Body of pancreas (tissue), 4 donors: ENCODE measurements around the gene LARP4B. TPM values are rescaled to one million over a fixed set of nuclear protein-coding genes. Genes with fewer than 3 reads are reported as not detected.

Experiments
- ATAC-seq: fragments of 150-250 bp; one replicate; pipeline ENCODE4 v1.9.1; 2016
- DNase-seq, 4 donors: peaks; one replicate each; pipeline ENCODE4 v3.0.0-alpha.2; 2019
- H3K27ac ChIP-seq, 4 donors: fragments of 200-600 bp; sonication (generic); 1 replicate in 3 of 4; 2 replicates in 1 of 4; pipeline versions ENCODE4 v1.5.1 to v1.6.1; 2016 to 2019; ENCODE audit warnings: mild to moderate bottlenecking in 1 of 4, mixed read lengths in 1 of 4, moderate library complexity in 1 of 4
- H3K27me3 ChIP-seq, 2 donors: fragments of 200-600 bp; sonication (generic); one replicate each; pipeline ENCODE4 v1.6.0; 2016; ENCODE audit warnings: mild to moderate bottlenecking in 1 of 2
- H3K36me3 ChIP-seq, 2 donors: fragments of 200-600 bp; sonication (generic); replicated peaks in 1 of 2; 2 replicates each; pipeline ENCODE4 v1.5.1; 2016; ENCODE audit warnings: low read depth in 2 of 2; ENCODE audit not compliant: insufficient read depth in 1 of 2
- H3K4me1 ChIP-seq: fragments of 200-600 bp; sonication (generic); one replicate; pipeline ENCODE4 v1.6.0; 2016
- H3K4me3 ChIP-seq, 2 donors: fragments of 200-600 bp; sonication (generic); 1 replicate in 1 of 2; 2 replicates in 1 of 2; pipeline ENCODE4 v1.5.1; 2016 to 2019
- H3K9me3 ChIP-seq, 3 donors: fragments of 200-600 bp; sonication (generic); 1 replicate in 2 of 3; 2 replicates in 1 of 3; pipeline ENCODE4 v1.5.1; 2016
- POLR2A ChIP-seq, 3 donors: fragments of 450-650 bp; IDR thresholded peaks; one replicate each; pipeline ENCODE4 v1.6.1; 2016; ENCODE audit warnings: antibody characterized with exemption in 3 of 3, mild to moderate bottlenecking in 2 of 3
- WGBS, 2 donors: methylation state at CpG; one replicate each; pipeline ENCODE4 v1.1.5; 2017; 5-methylcytosine and 5-hydroxymethylcytosine counted together
- intact Hi-C: fragments of 100-400 bp; cut with DNase I; formaldehyde crosslinking; loops from one replicate; pipeline ENCODE4 v1.15.1; 2023
- total RNA-seq, 2 donors: library from RNA; depleted of rRNA; stranded (reverse); fragments of >200 nt; gene quantifications; one replicate each; pipeline ENCODE4 v1.1.0, GENCODE V29; 2016
- TF ChIP-seq, protein P1 (sequence below), 7 experiments: fragments of 450-650 bp in 4 of 7; fragments of 200-600 bp in 3 of 7; sonication (generic) in 3 of 7; IDR thresholded peaks; one replicate each; pipeline ENCODE4 v1.5.1; 2016 to 2019; ENCODE audit warnings: antibody characterized with exemption in 7 of 7

The LARP4B gene
- total RNA-seq, 2 donors from 2014 or later, result 41.0 to 61.6 TPM

DNA sequence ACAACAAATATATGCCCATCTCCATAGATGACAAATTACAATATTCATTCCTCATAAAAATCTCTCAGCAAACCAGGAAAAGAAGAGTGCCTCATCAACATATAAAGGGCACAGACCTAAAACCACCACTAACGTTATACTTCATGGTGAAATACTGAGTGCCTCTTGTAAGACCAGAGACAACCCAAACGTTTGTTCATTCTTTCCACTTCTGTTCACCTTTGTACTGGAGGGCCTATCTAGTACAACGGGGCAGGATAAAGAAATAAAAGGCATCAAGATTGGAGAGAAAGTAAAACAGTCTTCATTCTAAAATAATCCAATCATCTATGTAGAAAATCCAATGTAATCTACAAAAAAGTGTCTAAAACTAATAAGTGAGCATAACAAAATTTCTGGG, 79.1 kb downstream of the LARP4B start:
- H3K4me1 ChIP-seq, result peaks cover 28% of the 10 kb centered on the region
- no peaks in the 10 kb centered on the region for H3K36me3 ChIP-seq
- 38 to 42% methylated on average over 3 of the region's 3 CpGs for WGBS, 2 donors

DNA sequence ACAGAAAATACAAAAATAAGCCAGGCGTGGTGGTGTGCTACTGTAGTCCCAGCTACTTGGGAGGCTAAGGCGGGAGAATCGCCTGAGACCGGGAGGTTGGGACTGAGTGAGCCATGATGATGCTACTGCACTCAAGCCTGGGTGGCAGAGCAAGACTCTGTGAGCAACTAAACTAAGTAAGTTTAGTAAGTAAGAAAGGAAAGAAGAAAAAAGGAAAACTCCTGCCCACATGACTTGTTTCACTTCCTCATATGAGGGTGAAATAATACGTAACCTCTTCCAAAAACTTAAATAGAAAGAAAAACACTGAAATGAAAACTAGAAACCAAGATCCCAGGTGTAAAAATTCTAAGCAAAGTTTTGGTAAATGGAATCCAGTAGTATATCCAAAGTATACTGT, 79.6 kb downstream of the LARP4B start:
- Histone ChIP-seq H3K27ac (peak overlapping the region in 1 of 4 donors; percentile 27), H3K27me3 (no peaks in the 10 kb centered on the region), H3K9me3 (no peaks in the 10 kb centered on the region), H3K36me3 (no peaks in the 10 kb centered on the region), H3K4me1 (peaks cover 28% of the 10 kb centered on the region), H3K4me3 (no peak overlapping the region)
- ATAC-seq, result no peak
- TF ChIP-seq, protein P1, sequence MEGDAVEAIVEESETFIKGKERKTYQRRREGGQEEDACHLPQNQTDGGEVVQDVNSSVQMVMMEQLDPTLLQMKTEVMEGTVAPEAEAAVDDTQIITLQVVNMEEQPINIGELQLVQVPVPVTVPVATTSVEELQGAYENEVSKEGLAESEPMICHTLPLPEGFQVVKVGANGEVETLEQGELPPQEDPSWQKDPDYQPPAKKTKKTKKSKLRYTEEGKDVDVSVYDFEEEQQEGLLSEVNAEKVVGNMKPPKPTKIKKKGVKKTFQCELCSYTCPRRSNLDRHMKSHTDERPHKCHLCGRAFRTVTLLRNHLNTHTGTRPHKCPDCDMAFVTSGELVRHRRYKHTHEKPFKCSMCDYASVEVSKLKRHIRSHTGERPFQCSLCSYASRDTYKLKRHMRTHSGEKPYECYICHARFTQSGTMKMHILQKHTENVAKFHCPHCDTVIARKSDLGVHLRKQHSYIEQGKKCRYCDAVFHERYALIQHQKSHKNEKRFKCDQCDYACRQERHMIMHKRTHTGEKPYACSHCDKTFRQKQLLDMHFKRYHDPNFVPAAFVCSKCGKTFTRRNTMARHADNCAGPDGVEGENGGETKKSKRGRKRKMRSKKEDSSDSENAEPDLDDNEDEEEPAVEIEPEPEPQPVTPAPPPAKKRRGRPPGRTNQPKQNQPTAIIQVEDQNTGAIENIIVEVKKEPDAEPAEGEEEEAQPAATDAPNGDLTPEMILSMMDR (IDR thresholded peaks at IDR 0.05), result no peak
- no peak for TF ChIP-seq POLR2A (IDR thresholded peaks at IDR 0.05)
- WGBS, 2 donors, result 93 to 94% methylated on average over 5 of the region's 5 CpGs
- no peak for DNase-seq
- intact Hi-C loops, result no loop called here

More for the DNA sequence above, 79.1 kb downstream of the LARP4B start:
- no peaks in the 10 kb centered on the region for H3K9me3 ChIP-seq
- no peak for DNase-seq
- H3K27me3 ChIP-seq, result no peaks in the 10 kb centered on the region
- H3K27ac ChIP-seq, result peak overlapping the region in 1 of 4 donors; percentile 67
- H3K4me3 ChIP-seq, result no peak overlapping the region
- ATAC-seq, result no peak
- TF ChIP-seq, protein P1 (IDR thresholded peaks at IDR 0.05), result no peak
- TF ChIP-seq POLR2A (IDR thresholded peaks at IDR 0.05), result no peak
- intact Hi-C loops, result no loop called here

DNA sequence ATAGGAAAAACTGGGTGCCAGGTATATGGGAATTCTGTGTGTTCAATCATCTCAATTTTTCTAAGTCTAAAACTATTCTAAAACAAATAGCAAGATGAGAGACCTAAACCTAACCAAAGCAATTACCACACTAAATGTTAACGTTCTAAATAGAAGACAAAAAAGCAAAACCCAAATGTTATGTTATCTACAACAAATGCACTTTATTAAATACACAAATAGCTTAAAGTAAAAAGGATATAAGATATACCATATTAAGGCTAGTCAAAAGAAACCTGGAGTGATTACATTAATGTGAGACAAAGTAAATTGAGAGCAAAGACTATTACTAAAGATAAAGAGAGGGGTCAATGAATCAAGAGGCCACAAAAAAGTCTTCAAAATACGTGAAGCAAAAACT, 81.4 kb downstream of the LARP4B start:
- TF ChIP-seq POLR2A (IDR thresholded peaks at IDR 0.05), result no peak
- TF ChIP-seq, protein P1 (IDR thresholded peaks at IDR 0.05), result no peak
- intact Hi-C loops, result no loop called here
- no peak overlapping the region for H3K27ac ChIP-seq
- no peaks in the 10 kb centered on the region for H3K9me3 ChIP-seq
- no peak for ATAC-seq
- H3K36me3 ChIP-seq, result no peaks in the 10 kb centered on the region
- 81 to 94% methylated on average over 2 of the region's 2 CpGs for WGBS, 2 donors
- DNase-seq, result no peak
- H3K27me3 ChIP-seq, result no peaks in the 10 kb centered on the region
- peaks cover 20% of the 10 kb centered on the region for H3K4me1 ChIP-seq
- H3K4me3 ChIP-seq, result no peak overlapping the region

DNA sequence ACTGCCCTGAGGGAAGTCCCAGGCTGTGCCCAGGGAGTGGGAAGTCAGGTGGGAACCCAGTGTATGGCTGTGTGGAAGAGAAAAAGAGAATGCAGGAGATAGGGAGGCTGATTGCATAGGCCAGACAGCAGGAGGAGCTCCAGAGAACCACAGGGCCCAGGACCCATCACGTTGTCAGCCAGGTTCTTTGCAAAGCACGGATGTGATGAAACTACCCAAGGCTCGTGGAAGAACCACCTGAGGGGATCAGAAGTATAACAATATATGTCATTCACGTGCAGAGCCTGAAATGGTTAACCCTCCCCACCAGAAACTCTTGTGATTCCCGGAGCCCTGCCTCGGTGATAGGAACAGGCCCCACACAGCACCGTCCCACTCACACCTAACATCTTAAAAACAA, 83.6 kb downstream of the LARP4B start:
- intact Hi-C loops, result no loop called here

More for the DNA sequence above, 83.6 kb downstream of the LARP4B start:
- ATAC-seq (no peak), DNase-seq (no peak)
- H3K27me3 ChIP-seq, result no peaks in the 10 kb centered on the region
- TF ChIP-seq, protein P1 (IDR thresholded peaks at IDR 0.05), result no peak
- TF ChIP-seq POLR2A (IDR thresholded peaks at IDR 0.05), result no peak
- H3K4me3 ChIP-seq, result no peak overlapping the region
- H3K4me1 ChIP-seq, result peaks cover 8% of the 10 kb centered on the region
- no peaks in the 10 kb centered on the region for H3K9me3 ChIP-seq
- WGBS, 2 donors, result 49 to 53% methylated on average over 7 of the region's 7 CpGs
- peaks cover 0 to 1% of the 10 kb centered on the region in 2 donors for H3K36me3 ChIP-seq
- H3K27ac ChIP-seq, result no peak overlapping the region
